VCaP (cell line): ENCODE results near the gene CFB.
"Not testable (repeated sequence)": the region's sequence is repeated elsewhere in the genome, so short reads cannot be mapped to it uniquely, and the experiment has no call there.

Source experiments
- H3K27ac ChIP-seq: fragments of 450-650 bp; 2 replicates; pipeline ENCODE4 v1.5.1; 2017
- CTCF ChIP-seq: fragments of 450-650 bp; conservative IDR thresholded peaks from 2 replicates; pipeline ENCODE4 v1.5.1; 2017; ENCODE audit warnings: mild to moderate bottlenecking, moderate library complexity

The CFB gene

DNA sequence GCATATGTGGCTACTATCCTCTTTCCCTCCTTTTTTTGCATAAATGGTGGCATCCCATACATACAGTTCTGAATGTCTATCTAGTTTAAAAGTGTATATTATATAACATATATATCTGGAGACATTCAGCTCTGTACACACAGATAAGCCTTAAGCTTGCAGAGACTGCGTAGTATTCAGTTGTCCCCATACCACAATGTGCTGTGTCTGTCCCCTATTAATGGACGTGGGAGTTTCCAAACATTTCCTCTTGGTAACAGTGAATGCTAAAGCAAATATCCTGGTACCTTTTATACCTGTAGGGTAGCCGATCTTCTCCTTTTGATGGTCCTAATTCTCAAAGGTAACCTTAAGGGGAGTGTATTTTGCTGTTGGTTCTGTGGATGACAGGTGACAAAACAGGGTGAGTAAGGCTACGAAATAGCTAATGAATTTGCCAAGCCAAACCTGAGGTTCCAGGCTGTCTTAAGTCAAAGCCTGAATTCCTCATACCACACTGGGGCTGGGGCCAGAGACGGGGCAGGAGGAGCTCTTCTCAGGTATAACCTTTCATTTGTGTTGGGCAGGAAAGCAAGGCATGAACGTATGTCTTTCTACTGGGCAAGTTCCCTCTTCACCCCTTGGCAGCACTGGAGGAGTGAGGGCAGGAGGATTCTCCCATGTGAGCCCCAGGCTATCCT lies 26.1 kb upstream of the CFB start:
- no peak for TF ChIP-seq CTCF
- H3K27ac ChIP-seq, result peak overlapping the region; percentile 56

DNA sequence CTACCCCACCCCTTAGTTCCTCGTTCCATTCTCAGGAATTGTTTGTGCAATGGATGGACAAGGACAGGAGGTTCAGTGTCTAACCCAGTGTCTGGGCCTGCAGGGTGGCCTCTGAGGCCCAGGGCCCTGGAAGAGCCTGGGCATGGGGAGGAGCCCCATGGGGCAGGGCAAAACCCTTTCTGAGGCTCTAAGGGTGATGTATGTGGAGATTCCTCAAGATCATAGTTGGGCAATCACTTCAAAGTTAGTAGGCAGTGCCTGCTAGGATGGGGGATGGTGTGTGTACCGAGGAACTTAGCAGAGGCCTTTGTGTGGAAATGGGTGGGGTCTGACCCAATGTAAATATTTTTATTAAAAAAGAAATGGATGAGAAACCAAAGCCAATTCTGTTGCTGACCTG lies 25.1 kb upstream of the CFB start:
- TF ChIP-seq CTCF, result no peak
- H3K27ac ChIP-seq, result peak overlapping the region; percentile 56

- H3K27ac ChIP-seq, result no peak overlapping the region
- no peak for TF ChIP-seq CTCF
These were observed 23.0 kb upstream of the CFB start for GRCh38 chr6:31922942-31923341.

DNA sequence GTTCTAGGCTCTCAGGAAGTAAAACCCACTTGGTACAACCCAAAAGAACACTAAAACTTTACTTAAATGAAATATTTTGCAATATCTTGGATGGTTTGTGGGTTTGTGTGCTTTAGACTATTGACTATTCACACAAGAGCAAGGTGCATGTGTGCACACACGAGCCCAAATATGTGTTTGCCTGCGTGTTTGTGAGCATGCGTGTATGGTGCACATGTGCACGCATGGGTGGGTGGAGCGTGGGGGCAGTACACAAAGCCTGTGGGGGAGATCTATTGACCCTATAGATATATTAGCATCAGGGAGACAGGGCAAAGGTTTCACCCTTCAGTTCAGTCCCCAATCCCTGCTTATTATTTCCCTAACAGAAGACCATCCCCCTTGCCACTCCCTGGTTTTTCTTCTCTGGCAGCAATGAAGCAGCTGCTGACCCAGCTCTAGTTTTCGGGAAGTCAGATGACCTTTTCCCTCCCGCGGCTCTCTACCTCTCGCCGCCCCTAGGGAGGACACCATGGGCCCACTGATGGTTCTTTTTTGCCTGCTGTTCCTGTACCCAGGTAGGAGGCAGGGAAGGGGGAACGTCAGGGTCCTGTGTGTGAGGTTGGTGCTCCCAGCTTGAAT lies 18.5 kb upstream of the CFB start, which contains the start of gene C2:
Gene C2, plus strand, starts transcription at position 476 of the 621 bp plus-strand sequence. Its CDS starts 36 bp downstream, at position 512.
- H3K27ac ChIP-seq, result no peak within 1 kb of the TSS
- TF ChIP-seq CTCF, result no peak

- TF ChIP-seq CTCF, result no peak
- H3K27ac ChIP-seq, result no peak overlapping the region
These were observed 17.8 kb upstream of the CFB start for GRCh38 chr6:31927863-31928671.

DNA sequence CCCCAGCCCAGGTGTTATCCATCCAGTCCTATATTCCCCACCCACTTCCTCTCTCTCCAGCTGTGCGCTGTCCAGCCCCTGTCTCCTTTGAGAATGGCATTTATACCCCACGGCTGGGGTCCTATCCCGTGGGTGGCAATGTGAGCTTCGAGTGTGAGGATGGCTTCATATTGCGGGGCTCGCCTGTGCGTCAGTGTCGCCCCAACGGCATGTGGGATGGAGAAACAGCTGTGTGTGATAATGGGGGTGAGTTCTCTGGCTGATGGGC lies 17.3 kb upstream of the CFB start:
- H3K27ac ChIP-seq, result no peak overlapping the region
- TF ChIP-seq CTCF, result no peak

- no peak overlapping the region for H3K27ac ChIP-seq
- no peak for TF ChIP-seq CTCF
These were observed 14.9 kb upstream of the CFB start for GRCh38 chr6:31930962-31931361.

- H3K27ac ChIP-seq, result not testable (repeated sequence)
These were observed 13.8 kb upstream of the CFB start for GRCh38 chr6:31932137-31932536.
